ENCODE measurements around the gene CES4A. TPM values are rescaled to one million over a fixed set of nuclear protein-coding genes. Genes with fewer than 3 reads are reported as not detected.
A peak's percentile ranks its signal among the peaks of the same experiment; 100 is the strongest.

The CES4A gene
- total RNA-seq, 2 donors from 2014 or later = 7.8 to 20.6 TPM

DNA sequence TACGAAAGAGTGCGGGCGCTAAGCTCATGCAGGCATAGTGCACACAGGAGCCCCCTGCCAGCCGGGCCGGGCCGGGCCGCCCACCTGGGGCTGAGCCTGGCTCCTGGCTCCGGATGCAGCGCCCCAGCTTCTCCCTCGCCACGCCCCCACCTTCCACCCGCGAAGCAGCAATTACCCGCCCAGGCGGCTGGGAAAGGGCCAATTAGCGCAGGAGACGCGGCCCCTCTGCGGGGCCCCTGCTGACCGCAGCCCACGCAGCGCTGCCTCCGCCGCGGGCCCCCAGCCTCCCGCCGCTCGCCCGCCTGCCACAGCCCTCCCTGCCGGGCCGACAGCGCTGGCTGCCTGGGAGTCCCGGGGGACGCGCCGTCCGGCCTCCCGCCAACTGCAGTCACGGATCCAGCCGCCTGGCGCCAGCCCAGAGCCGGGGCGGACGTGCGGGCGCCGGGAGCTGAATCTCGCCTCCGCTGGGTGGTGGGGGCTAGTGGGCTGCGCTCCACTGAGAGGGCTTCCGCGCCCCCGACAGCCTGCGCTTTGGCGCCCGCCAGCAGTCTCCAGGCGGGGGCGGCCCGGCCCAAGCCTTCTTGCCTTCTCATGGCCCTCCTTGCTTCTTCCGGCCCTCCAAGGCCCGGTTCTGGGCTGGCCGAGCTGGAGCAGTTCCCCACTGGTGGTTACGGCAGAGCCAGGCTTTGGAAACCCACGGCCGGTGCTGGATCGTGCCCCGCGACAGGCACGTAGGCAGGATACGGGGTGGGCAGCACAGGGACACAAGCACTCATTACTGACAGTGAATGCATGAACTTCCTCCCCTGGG is 25.6 kb downstream of the CES4A start:
- H3K4me3 ChIP-seq = peak overlapping the region; percentile 42 to 61
- TF ChIP-seq, protein P1, sequence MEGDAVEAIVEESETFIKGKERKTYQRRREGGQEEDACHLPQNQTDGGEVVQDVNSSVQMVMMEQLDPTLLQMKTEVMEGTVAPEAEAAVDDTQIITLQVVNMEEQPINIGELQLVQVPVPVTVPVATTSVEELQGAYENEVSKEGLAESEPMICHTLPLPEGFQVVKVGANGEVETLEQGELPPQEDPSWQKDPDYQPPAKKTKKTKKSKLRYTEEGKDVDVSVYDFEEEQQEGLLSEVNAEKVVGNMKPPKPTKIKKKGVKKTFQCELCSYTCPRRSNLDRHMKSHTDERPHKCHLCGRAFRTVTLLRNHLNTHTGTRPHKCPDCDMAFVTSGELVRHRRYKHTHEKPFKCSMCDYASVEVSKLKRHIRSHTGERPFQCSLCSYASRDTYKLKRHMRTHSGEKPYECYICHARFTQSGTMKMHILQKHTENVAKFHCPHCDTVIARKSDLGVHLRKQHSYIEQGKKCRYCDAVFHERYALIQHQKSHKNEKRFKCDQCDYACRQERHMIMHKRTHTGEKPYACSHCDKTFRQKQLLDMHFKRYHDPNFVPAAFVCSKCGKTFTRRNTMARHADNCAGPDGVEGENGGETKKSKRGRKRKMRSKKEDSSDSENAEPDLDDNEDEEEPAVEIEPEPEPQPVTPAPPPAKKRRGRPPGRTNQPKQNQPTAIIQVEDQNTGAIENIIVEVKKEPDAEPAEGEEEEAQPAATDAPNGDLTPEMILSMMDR (IDR thresholded peaks at IDR 0.05) = peak; percentile 27 to 50
- H3K9me3 ChIP-seq = no peaks in the 10 kb centered on the region
- peak; percentile 76 for DNase-seq (ENCODE audit: low spot score)
- no peaks in the 10 kb centered on the region for H3K27me3 ChIP-seq
- no peaks in the 10 kb centered on the region for H3K36me3 ChIP-seq
- peaks cover 0 to 19% of the 10 kb centered on the region in 2 donors for H3K4me1 ChIP-seq
- peak overlapping the region; percentile 56 to 70 for H3K27ac ChIP-seq

DNA sequence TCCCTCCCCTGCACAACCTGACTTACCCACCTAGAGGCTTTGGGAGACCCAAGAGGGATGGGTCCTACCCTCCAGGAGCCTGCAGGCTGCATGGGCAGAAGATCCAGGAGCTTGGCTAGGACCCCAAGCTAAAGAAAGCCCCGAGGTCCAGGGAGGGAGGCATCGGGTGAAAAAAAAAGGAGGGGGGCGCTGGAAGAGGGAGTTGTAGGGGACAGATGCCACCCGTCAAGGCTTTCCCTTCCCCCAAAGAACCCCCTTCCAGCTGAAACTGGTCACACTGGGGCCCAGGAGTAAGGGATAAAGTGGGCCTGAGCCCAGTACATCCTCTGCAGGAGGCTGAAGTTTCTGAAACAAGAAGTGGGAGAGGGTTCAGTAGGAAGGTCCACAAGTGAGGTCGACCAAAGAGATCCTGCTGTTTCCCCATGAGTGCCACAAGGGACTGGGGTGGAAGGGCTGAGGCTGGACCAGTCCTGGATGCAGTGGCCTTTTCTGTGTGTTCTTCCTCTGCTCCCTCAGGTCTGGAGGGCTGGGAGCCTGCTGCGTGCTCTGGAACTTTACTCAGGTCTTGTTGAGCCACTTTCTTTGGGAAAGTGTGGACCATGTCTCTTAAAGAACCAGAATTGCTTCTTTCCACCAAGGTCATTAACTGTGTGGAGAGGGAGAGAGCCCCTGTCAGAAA is 26.4 kb downstream of the CES4A start:
- H3K27me3 ChIP-seq = no peaks in the 10 kb centered on the region
- no peak for DNase-seq (ENCODE audit: low spot score)
- H3K9me3 ChIP-seq = no peaks in the 10 kb centered on the region
- peaks cover 0 to 19% of the 10 kb centered on the region in 2 donors for H3K4me1 ChIP-seq
- TF ChIP-seq, protein P1 (IDR thresholded peaks at IDR 0.05) = no peak
- peak overlapping the region; percentile 42 to 61 for H3K4me3 ChIP-seq
- H3K36me3 ChIP-seq = no peaks in the 10 kb centered on the region
- H3K27ac ChIP-seq = peak overlapping the region in 1 of 2 donors; percentile 70

DNA sequence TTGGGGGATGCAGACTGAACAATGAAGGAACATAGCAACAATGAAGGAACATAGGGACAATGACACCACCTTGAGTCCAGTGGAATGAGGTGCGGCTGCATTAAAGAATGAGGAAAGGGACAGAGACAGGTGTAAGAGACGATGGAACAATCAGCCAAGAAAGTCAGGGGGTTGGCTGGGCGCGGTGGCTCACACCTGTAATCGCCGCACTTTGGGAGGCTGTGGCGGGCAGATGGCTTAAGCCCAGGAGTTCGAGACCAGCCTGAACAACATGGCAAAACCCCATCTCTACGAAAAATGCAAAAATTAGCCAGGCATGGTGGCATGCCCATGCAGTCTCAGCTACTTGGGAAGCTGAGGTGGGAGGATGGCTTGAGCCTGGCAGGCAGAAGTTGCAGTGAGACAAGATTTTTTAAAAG is 26.9 kb downstream of the CES4A start:
- no peaks in the 10 kb centered on the region for H3K9me3 ChIP-seq
- TF ChIP-seq, protein P1 (IDR thresholded peaks at IDR 0.05) = no peak
- no peak for DNase-seq (ENCODE audit: low spot score)
- peaks cover 0 to 19% of the 10 kb centered on the region in 2 donors for H3K4me1 ChIP-seq
- H3K36me3 ChIP-seq = no peaks in the 10 kb centered on the region
- H3K27me3 ChIP-seq = no peaks in the 10 kb centered on the region
- H3K4me3 ChIP-seq = no peak overlapping the region
- no peak overlapping the region for H3K27ac ChIP-seq

DNA sequence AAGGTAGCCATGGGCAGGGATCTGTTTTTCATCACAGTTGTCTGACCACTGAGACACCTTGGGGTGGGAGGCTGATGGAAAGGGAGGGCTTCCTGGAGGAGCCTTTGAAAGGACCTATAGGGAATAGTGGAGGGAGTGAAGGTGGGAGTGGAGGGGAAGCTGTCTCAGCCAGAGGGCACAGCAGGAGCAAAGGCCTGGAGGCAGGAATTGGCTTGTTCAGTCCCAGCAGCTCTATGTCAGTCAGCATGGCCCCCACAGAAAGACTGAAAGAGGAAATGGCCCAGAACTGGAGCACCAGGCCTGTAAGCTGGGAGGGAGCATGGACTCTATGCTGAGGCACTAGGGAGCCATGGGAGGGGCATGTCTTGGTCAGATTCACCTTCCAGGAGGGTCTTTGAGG is 27.8 kb downstream of the CES4A start:
- H3K4me1 ChIP-seq = peaks cover 0 to 19% of the 10 kb centered on the region in 2 donors
- no peaks in the 10 kb centered on the region for H3K9me3 ChIP-seq
- no peaks in the 10 kb centered on the region for H3K36me3 ChIP-seq
- TF ChIP-seq, protein P1 (IDR thresholded peaks at IDR 0.05) = no peak
- H3K27ac ChIP-seq = no peak overlapping the region
- H3K27me3 ChIP-seq = no peaks in the 10 kb centered on the region
- no peak for DNase-seq (ENCODE audit: low spot score)
- no peak overlapping the region for H3K4me3 ChIP-seq

DNA sequence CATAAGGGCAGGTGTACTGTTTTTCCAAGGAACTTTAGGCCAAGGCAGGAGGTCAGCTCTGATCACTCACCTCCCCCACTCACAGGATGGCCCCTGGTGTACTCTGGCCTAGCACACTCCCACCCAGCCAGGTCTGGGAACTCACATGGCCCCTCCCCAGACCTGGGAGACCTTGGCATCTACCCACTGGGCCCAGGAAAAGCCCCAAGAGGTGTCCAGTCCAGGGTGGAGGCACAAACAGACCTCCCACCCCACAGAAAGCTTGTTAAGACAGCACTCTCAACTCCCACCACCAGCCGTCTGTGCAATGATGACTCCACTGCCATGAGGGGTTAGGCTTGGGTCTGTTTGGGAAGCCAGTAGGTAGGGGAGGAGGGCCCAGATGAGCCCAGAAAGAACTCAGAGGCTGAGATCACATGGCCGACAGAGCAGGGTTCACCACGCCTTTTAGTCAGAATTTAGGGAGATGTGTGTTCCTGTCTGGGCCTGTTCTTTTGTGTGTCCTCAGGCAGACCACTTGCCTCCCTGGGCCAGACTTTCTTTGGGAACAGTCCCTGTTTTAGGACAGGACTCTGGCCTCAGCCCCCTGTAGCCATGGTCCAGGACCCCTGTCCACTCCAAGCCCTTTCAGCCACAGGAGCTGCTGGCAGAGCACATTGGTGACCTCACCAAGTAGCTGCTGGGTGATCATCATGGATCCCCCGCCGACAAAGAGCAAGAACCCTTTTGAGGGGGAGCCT is 28.5 kb downstream of the CES4A start:
- Histone ChIP-seq H3K4me3 (no peak overlapping the region), H3K9me3 (no peaks in the 10 kb centered on the region), H3K36me3 (no peaks in the 10 kb centered on the region), H3K27ac (no peak overlapping the region), H3K27me3 (no peaks in the 10 kb centered on the region), H3K4me1 (peaks cover 0 to 19% of the 10 kb centered on the region in 2 donors)
- DNase-seq (ENCODE audit: low spot score) = no peak
- TF ChIP-seq, protein P1 (IDR thresholded peaks at IDR 0.05) = no peak
